Hepatocyte (in vitro differentiated cells): ENCODE measurements around the gene PTPRS. TPM values are rescaled to one million over a fixed set of nuclear protein-coding genes. Genes with fewer than 3 reads are reported as not detected.

Experiments
- DNase-seq: peaks from one replicate; pipeline ENCODE4 v3.0.0-alpha.2; 2016; ENCODE audit warnings: low spot score
- H2AFZ ChIP-seq: fragments of 200-600 bp; sonication (generic); 2 replicates; pipeline ENCODE4 v1.6.0; 2016; ENCODE audit warnings: antibody characterized with exemption, mild to moderate bottlenecking
- H3K27ac ChIP-seq: fragments of 200-600 bp; sonication (generic); 2 replicates; pipeline ENCODE4 v1.5.1; 2016; ENCODE audit warnings: mild to moderate bottlenecking
- H3K27me3 ChIP-seq: fragments of 200-600 bp; sonication (generic); 2 replicates; pipeline ENCODE4 v1.6.1; 2016
- H3K36me3 ChIP-seq: fragments of 200-600 bp; sonication (generic); replicated peaks from 2 replicates; pipeline ENCODE4 v1.5.1; 2016; ENCODE audit warnings: low read depth; ENCODE audit not compliant: insufficient read depth
- H3K4me1 ChIP-seq: fragments of 200-600 bp; sonication (generic); 2 replicates; pipeline ENCODE4 v1.5.1; 2016; ENCODE audit warnings: mild to moderate bottlenecking, moderate library complexity; ENCODE audit not compliant: insufficient read depth
- H3K4me2 ChIP-seq: fragments of 200-600 bp; sonication (generic); 2 replicates; pipeline ENCODE4 v1.6.0; 2016
- H3K4me3 ChIP-seq: fragments of 200-600 bp; sonication (generic); 2 replicates; pipeline ENCODE4 v1.5.1; 2016; ENCODE audit warnings: mild to moderate bottlenecking
- H3K79me2 ChIP-seq: fragments of 200-600 bp; sonication (generic); 2 replicates; pipeline ENCODE4 v1.6.0; 2017; ENCODE audit warnings: mild to moderate bottlenecking
- H3K9me2 ChIP-seq: fragments of 200-600 bp; sonication (generic); replicated peaks from 2 replicates; pipeline ENCODE4 v1.6.0; 2017; ENCODE audit warnings: mild to moderate bottlenecking; ENCODE audit not compliant: insufficient read depth
- H3K9me3 ChIP-seq: fragments of 200-600 bp; sonication (generic); 2 replicates; pipeline ENCODE4 v1.5.1; 2016; ENCODE audit warnings: low read depth, mild to moderate bottlenecking
- H4K20me1 ChIP-seq: fragments of 200-600 bp; sonication (generic); 2 replicates; pipeline ENCODE4 v1.6.0; 2016; ENCODE audit warnings: mild to moderate bottlenecking; ENCODE audit not compliant: insufficient read depth, poor library complexity, severe bottlenecking
- CTCF ChIP-seq: fragments of 200-600 bp; sonication (generic); IDR thresholded peaks from 2 replicates; pipeline ENCODE4 v1.5.1; 2016; ENCODE audit warnings: antibody characterized with exemption, mild to moderate bottlenecking; ENCODE audit not compliant: poor library complexity
- EZH2 ChIP-seq: fragments of 200-600 bp; sonication (generic); IDR thresholded peaks from 2 replicates; pipeline ENCODE4 v1.6.1; 2016; ENCODE audit warnings: antibody characterized with exemption, mild to moderate bottlenecking, borderline replicate concordance
- EZH2phosphoT487 ChIP-seq: fragments of 200-600 bp; sonication (generic); IDR thresholded peaks from one replicate; pipeline ENCODE4 v1.6.1; 2018; ENCODE audit warnings: antibody characterized with exemption, mild to moderate bottlenecking, low read depth, moderate library complexity; ENCODE audit not compliant: unreplicated experiment, severe bottlenecking
- WGBS: methylation state at CpG from one replicate; pipeline ENCODE4 v1.1.6; 2016; ENCODE audit warnings: low lambda C conversion rate; ENCODE audit errors: missing lambda C conversion rate; 5-methylcytosine and 5-hydroxymethylcytosine counted together
- polyA plus RNA-seq: library from polyadenylated mRNA; unstranded; fragments of >200 nt; fragmentation: Nextera tagmentation; extraction: Ambion mirVana; gene quantifications from 2 replicates; pipeline ENCODE4 v1.2.1, GENCODE V29; 2016
- total RNA-seq: library from RNA; depleted of rRNA; stranded (reverse); fragments of >200 nt; gene quantifications from 2 replicates; pipeline ENCODE4 v1.2.3, GENCODE V29; 2014

Gene PTPRS
- total and polyA plus RNA-seq, 2 experiments from 2014 or later, result 21.9 to 65.5 TPM

DNA sequence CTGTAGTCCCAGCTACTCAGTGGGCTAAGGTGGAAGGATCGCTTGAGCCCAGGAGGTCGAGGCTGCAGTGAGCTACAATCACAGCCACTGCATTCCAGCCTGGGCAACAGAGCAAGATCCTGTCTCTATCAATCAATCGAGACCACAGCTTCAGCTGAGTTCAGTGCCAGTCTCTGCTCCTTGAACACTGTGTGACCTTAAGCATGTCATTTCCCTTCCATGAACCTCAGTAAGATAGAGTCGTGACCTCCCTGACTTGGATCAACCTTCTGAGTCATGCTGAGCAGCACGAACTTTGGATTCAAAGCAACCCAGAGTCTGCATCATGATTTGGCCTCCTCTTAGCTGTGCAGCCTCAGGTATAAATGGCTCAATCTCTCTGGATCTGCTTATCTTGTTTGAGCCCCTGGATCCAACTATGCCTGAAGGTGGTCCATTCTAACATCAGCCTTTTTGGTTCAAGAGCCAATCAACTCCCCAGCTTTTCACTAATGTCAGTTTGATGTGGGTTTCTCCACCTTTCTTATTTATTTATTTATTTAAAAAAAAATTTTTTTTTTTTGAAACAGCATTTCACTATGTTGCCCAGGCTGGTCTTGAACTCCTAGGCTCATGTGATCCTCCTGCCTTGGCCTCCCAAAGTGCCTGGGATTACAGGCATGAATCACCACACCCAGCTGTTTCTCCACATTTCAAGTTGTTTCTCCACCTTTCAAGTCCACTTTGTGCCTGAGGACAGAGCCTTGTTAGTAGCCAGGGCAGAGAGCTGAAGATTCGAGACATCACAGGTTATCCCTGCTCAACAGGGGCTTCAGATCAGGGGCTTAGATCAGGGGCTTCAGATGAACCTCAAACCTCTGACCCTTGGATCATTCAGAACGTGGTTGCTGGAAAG lies 26.4 kb downstream of the PTPRS start:
- Histone ChIP-seq H3K9me3 (no peaks in the 10 kb centered on the region), H3K36me3 (no peaks in the 10 kb centered on the region), H3K27ac (no peak overlapping the region), H3K4me2 (no peak overlapping the region), H3K9me2 (no peaks in the 10 kb centered on the region), H3K4me1 (no peaks in the 10 kb centered on the region), H3K79me2 (no peaks in the 10 kb centered on the region), H2AFZ (no peak overlapping the region), H3K27me3 (no peaks in the 10 kb centered on the region), H4K20me1 (no peaks in the 10 kb centered on the region), H3K4me3 (no peak overlapping the region)
- TF ChIP-seq EZH2phosphoT487, result no peak
- TF ChIP-seq CTCF, result no peak
- TF ChIP-seq EZH2, result no peak
- no peak for DNase-seq
- WGBS, result 91% methylated on average over 7 of the region's 7 CpGs

GRCh38 chr19:5313307-5313706 lies 27.3 kb downstream of the PTPRS start:
- no peak for DNase-seq
- Histone ChIP-seq H2AFZ (no peak overlapping the region), H3K27me3 (no peaks in the 10 kb centered on the region), H3K27ac (no peak overlapping the region), H3K9me2 (no peaks in the 10 kb centered on the region), H3K4me2 (no peak overlapping the region), H3K4me3 (no peak overlapping the region), H3K4me1 (no peaks in the 10 kb centered on the region), H4K20me1 (no peaks in the 10 kb centered on the region), H3K9me3 (no peaks in the 10 kb centered on the region), H3K36me3 (no peaks in the 10 kb centered on the region), H3K79me2 (no peaks in the 10 kb centered on the region)
- TF ChIP-seq CTCF (no peak), EZH2phosphoT487 (no peak), EZH2 (no peak)
- 64% methylated on average over 17 of the region's 17 CpGs for WGBS

- Histone ChIP-seq H3K4me2 (no peak overlapping the region), H3K4me3 (no peak overlapping the region), H3K79me2 (no peaks in the 10 kb centered on the region), H3K27ac (no peak overlapping the region), H2AFZ (no peak overlapping the region), H3K27me3 (no peaks in the 10 kb centered on the region), H3K9me2 (no peaks in the 10 kb centered on the region), H4K20me1 (no peaks in the 10 kb centered on the region), H3K36me3 (no peaks in the 10 kb centered on the region), H3K4me1 (no peaks in the 10 kb centered on the region), H3K9me3 (no peaks in the 10 kb centered on the region)
- TF ChIP-seq EZH2phosphoT487 (no peak), EZH2 (no peak), CTCF (no peak)
- DNase-seq, result no peak
- 99% methylated on average over 8 of the region's 8 CpGs for WGBS
Observed at GRCh38 chr19:5312058-5312457, 28.6 kb downstream of the PTPRS start.
